ENCODE data around the gene PLAAT5. TPM values are rescaled to one million over a fixed set of nuclear protein-coding genes. Genes with fewer than 3 reads are reported as not detected.

Gene PLAAT5, protein sequence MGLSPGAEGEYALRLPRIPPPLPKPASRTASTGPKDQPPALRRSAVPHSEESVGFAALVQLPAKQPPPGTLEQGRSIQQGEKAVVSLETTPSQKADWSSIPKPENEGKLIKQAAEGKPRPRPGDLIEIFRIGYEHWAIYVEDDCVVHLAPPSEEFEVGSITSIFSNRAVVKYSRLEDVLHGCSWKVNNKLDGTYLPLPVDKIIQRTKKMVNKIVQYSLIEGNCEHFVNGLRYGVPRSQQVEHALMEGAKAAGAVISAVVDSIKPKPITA
- total RNA-seq, result not detected in 2 replicates

DNA sequence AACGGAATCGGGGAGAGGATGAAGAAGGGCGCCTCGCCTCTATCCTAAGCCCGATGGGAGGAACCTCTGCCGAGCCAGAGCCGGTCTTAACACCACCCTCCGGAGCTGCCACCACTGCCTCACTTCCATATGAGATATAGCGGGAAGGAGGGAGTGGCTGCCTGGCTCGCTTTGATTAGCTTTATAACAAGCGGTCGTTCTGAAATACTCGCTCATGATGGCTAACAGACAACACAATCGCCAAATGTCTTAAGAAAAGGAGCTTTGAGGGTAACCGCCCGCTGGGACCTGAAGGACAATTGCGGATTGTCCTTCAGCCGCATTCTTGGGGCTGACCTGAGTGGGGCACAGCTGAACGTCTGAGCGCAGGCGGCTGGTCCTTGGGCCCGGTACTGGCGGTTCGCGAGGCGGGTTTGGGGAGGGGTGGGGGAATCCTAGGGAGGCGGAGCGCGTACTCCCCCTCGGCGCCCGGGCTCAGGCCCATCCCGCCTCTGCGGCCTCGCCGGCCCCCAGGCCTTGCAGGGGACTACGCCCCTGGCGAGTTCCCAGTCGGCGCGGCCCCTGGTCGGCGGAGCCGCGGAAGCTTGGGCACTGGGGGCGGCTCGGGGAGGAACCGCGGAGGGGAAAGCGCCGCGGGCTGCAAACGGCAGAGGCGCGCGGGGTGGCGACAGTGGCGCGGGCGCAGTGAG lies at the start of gene PLAAT5:
Gene PLAAT5, minus strand, starts transcription at position 617 of the 689 bp plus-strand sequence. Its CDS starts 133 bp downstream, at position 484.

DNA sequence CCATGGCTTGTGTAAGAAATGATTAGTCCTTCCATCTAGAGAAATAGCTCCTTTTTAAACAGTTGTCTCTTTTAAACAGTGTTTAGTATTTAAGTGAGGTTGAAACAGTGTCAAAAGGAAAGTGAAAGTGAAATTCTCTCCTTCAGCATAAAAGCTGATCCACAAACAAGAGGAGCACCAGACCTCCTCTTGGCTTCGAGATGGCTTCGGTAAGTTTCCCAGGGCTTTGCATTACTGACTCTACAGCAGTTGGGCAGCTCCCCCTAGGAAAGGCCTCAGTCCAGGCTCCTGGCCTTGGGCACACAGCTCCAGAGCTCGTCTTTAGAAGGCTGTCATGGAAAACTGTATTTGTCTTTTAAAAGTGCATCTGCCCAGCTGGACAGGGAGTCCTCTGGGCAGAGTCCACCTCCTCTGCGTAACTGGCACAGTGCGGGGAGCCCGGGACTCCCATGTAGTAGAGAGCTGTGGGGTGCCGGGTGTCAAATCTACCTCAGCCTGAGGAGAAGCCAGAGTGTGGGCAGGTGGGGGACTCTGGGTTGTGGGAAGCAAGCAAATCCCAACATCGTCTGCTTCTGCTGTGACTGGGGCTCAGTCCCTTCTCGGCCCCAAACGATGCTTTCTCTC lies 45.8 kb upstream of the PLAAT5 start, which contains the start of gene PLAAT4:
Gene PLAAT4, plus strand, starts transcription at position 140 of the 624 bp plus-strand sequence. Its CDS starts 61 bp downstream, at position 201.

DNA sequence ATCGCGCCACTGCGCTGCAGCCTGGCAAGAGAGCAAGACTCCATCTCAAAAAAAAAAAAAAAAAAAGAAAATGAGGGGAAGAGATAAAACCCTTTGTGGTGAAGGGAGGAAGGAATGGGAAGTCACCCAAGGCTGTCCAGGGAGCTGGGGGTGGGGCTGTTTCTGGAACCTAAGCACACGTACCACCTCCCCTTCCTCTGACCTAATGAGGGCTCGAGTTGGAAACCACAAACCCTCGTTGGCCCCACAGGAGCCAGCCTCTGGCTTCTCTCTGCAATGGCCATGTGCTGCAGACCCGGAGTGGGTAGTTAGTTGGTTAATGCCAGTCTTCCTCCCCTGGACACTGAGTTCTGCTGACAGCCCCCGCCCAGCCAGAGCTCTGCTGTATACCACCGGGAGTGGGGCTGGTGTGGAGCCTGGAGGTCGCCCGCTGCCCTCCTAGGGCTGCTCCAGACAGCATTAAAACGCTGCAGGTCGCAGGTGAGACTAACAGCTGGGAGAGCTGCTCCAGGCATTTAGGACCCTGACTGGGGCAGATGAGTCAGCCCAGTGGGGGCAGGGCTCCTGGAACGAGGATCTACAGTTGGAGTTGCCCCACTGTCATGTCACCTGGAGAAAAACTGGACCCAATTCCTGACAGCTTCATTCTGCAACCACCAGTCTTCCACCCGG lies 15.0 kb upstream of the PLAAT5 start, which contains the start of gene LGALS12:
Gene LGALS12, plus strand, starts transcription at position 228 of the 672 bp plus-strand sequence. Its CDS starts 375 bp downstream, at position 603.

Other genes with a start within 250 kb of the PLAAT5 start
- not detected in 2 replicates for gene SLC22A25, start 247.6 kb downstream of the PLAAT5 start, total RNA-seq
- not detected in 2 replicates for gene SLC22A9, start 121.4 kb downstream of the PLAAT5 start, total RNA-seq
- not detected in 2 replicates for gene LGALS12, start 14.9 kb upstream of the PLAAT5 start, total RNA-seq
- 24.3 and 24.6 TPM in 2 replicates for gene PLAAT4, start 45.6 kb upstream of the PLAAT5 start, total RNA-seq
- gene PLAAT2, start 72.2 kb upstream of the PLAAT5 start, total RNA-seq, result not detected in 2 replicates
- gene PLAAT3, start 123.3 kb upstream of the PLAAT5 start, total RNA-seq, result 14.4 and 28.1 TPM in 2 replicates
- gene ATL3, start 180.2 kb upstream of the PLAAT5 start, total RNA-seq, result 202 and 222 TPM in 2 replicates
- gene RTN3, start 190.3 kb upstream of the PLAAT5 start, total RNA-seq, result 47.3 and 65.6 TPM in 2 replicates

Data from aortic smooth muscle cell (primary cell).